ENCODE measurements around the gene SLC49A3.

DNA sequence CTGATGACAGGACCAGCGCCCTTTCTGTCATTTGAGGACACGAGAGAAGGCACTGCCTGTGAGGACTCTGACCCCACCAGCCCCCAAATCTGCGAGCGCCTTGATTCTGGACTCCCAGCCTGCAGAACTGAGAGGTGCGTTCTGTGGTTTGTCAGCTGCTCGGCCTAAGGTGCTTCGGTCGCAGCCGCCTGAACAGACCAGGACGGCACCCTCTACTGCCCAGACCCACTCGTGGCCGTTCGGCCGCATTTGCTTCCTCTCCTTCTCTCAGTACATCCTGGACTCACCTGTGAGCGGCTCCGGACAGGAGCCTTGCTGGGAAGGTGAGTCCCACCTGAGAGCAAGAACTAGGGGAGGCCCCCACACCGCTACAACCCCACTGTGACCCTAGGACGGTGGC lies 25.1 kb upstream of the SLC49A3 start:
- TF ChIP-seq, protein P1, sequence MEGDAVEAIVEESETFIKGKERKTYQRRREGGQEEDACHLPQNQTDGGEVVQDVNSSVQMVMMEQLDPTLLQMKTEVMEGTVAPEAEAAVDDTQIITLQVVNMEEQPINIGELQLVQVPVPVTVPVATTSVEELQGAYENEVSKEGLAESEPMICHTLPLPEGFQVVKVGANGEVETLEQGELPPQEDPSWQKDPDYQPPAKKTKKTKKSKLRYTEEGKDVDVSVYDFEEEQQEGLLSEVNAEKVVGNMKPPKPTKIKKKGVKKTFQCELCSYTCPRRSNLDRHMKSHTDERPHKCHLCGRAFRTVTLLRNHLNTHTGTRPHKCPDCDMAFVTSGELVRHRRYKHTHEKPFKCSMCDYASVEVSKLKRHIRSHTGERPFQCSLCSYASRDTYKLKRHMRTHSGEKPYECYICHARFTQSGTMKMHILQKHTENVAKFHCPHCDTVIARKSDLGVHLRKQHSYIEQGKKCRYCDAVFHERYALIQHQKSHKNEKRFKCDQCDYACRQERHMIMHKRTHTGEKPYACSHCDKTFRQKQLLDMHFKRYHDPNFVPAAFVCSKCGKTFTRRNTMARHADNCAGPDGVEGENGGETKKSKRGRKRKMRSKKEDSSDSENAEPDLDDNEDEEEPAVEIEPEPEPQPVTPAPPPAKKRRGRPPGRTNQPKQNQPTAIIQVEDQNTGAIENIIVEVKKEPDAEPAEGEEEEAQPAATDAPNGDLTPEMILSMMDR (IDR thresholded peaks at IDR 0.05; ENCODE audit: insufficient read depth, low read length, poor library complexity, severe bottlenecking) = no peak
- TF ChIP-seq EZH2phosphoT487 (conservative IDR thresholded peaks at IDR 0.05; ENCODE audit: low read length) = no peak
